NCI-H526 treated with DMSO at 0.1 percent for 48 hours (cell line): Measurements from ENCODE around the gene TOR1AIP2.
A peak's percentile ranks its signal among the peaks of the same experiment; 100 is the strongest.

ENCODE experiments used
- DNase-seq: peaks from one replicate; lab custom pipeline; 2025; lab: John Stamatoyannopoulos, UW

The TOR1AIP2 gene

GRCh38 chr1:179877586-179878265, at the start of gene TOR1AIP2:
TOR1AIP2 (minus strand) TSS chr1:179877803; CDS start chr1:179852665, 25,138 bp downstream.
- DNase-seq: peak; percentile 97

GRCh38 chr1:179926850-179927205, 49.2 kb upstream of the TOR1AIP2 start:
- DNase-seq: no peak

- peak; percentile 31 for DNase-seq
These were observed 48.6 kb upstream of the TOR1AIP2 start for GRCh38 chr1:179925922-179926849.

- DNase-seq: no peak
These were observed 47.7 kb upstream of the TOR1AIP2 start for GRCh38 chr1:179925302-179925701.

GRCh38 chr1:179924268-179924667, 46.7 kb upstream of the TOR1AIP2 start:
- no peak for DNase-seq

GRCh38 chr1:179923029-179923428, 45.4 kb upstream of the TOR1AIP2 start:
- no peak for DNase-seq

GRCh38 chr1:179921981-179922872, 44.6 kb upstream of the TOR1AIP2 start:
- DNase-seq: no peak

GRCh38 chr1:179921472-179921871, 43.9 kb upstream of the TOR1AIP2 start:
- DNase-seq: no peak

- no peak for DNase-seq
These were observed 40.2 kb upstream of the TOR1AIP2 start for GRCh38 chr1:179917601-179918429.

GRCh38 chr1:179911812-179912211, 34.2 kb upstream of the TOR1AIP2 start:
- no peak for DNase-seq

- DNase-seq: no peak
These were observed 33.3 kb upstream of the TOR1AIP2 start for GRCh38 chr1:179910934-179911333.

- no peak for DNase-seq
These were observed 12.0 kb upstream of the TOR1AIP2 start for GRCh38 chr1:179889589-179889988.

- no peak for DNase-seq
These were observed 10.5 kb upstream of the TOR1AIP2 start for GRCh38 chr1:179888071-179888470.

- DNase-seq: peak; percentile 47
These were observed 6.1 kb upstream of the TOR1AIP2 start for GRCh38 chr1:179883745-179884138.

- DNase-seq: no peak
These were observed 5.6 kb upstream of the TOR1AIP2 start for GRCh38 chr1:179883040-179883744.

GRCh38 chr1:179882253-179883039, 4.8 kb upstream of the TOR1AIP2 start, which contains the start of gene TOR1AIP1:
TOR1AIP1 (plus strand) TSS chr1:179882285; CDS start chr1:179882503, 218 bp downstream.
- peak; percentile 100 for DNase-seq

GRCh38 chr1:179881642-179882252, 4.1 kb upstream of the TOR1AIP2 start:
- no peak for DNase-seq

- DNase-seq: no peak
These were observed 2.2 kb upstream of the TOR1AIP2 start for GRCh38 chr1:179879797-179880196.

- no peak for DNase-seq
These were observed 1.3 kb downstream of the TOR1AIP2 start for GRCh38 chr1:179876300-179876715.
